ENCODE results near the gene GTF3C4.

GRCh38 chr9:132672413-132672690 is 2.1 kb downstream of the GTF3C4 start:
- TF ChIP-seq, protein P1, sequence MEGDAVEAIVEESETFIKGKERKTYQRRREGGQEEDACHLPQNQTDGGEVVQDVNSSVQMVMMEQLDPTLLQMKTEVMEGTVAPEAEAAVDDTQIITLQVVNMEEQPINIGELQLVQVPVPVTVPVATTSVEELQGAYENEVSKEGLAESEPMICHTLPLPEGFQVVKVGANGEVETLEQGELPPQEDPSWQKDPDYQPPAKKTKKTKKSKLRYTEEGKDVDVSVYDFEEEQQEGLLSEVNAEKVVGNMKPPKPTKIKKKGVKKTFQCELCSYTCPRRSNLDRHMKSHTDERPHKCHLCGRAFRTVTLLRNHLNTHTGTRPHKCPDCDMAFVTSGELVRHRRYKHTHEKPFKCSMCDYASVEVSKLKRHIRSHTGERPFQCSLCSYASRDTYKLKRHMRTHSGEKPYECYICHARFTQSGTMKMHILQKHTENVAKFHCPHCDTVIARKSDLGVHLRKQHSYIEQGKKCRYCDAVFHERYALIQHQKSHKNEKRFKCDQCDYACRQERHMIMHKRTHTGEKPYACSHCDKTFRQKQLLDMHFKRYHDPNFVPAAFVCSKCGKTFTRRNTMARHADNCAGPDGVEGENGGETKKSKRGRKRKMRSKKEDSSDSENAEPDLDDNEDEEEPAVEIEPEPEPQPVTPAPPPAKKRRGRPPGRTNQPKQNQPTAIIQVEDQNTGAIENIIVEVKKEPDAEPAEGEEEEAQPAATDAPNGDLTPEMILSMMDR (IDR thresholded peaks at IDR 0.05; ENCODE audit: low read length) = no peak
- TF ChIP-seq EZH2 (IDR thresholded peaks at IDR 0.05; ENCODE audit: borderline replicate concordance, low read length) = no peak

Measured in OCI-LY1 (cell line).